H1 (cell line): ENCODE data around the gene CAPG. TPM values are rescaled to one million over a fixed set of nuclear protein-coding genes. Genes with fewer than 3 reads are reported as not detected.

Experiments
- BCL11A ChIP-seq, 2 experiments: IDR thresholded peaks; one replicate each; pipeline ENCODE4 v1.6.1; 2011; ENCODE audit warnings: low read depth in 2 of 2, low read length in 2 of 2, mild to moderate bottlenecking in 2 of 2
- CBX8 ChIP-seq: fragments of 300-800, 300-1000 bp; sonication (generic); IDR thresholded peaks from 2 replicates; pipeline ENCODE4 v1.7.1; 2016; ENCODE audit warnings: low read depth, low read length, borderline replicate concordance
- HDAC2 ChIP-seq, 2 experiments: fragments of 300-600 bp in 1 of 2; sonication (generic) in 1 of 2; IDR thresholded peaks; 2 replicates each; pipeline ENCODE4 v1.6.1; 2011 to 2012; ENCODE audit warnings: low read depth in 2 of 2, low read length in 2 of 2, mild to moderate bottlenecking in 2 of 2, moderate library complexity in 2 of 2, borderline replicate concordance in 1 of 2, inconsistent platforms in 1 of 2
- JUND ChIP-seq: IDR thresholded peaks from 2 replicates; pipeline ENCODE4 v1.6.1; 2011; ENCODE audit warnings: mild to moderate bottlenecking, improper control_type of control experiment, low read length
- POLR2AphosphoS5 ChIP-seq: IDR thresholded peaks from 2 replicates; pipeline ENCODE4 v1.6.1; 2011; ENCODE audit warnings: low read depth, low read length
- POU5F1 ChIP-seq: IDR thresholded peaks from 2 replicates; pipeline ENCODE4 v1.6.1; 2011; ENCODE audit warnings: low read depth, mild to moderate bottlenecking, low read length, moderate library complexity
- polyA plus RNA-seq, 7 experiments: library from polyadenylated mRNA; depleted of rRNA in 3 of 7; stranded (reverse) in 5 of 7; unstranded in 2 of 7; fragments of >200 nt in 5 of 7; fragments of 200-250 nt in 2 of 7; gene quantifications; 1 replicate in 5 of 7; 2 replicates in 1 of 7; 4 replicates in 1 of 7; pipeline versions ENCODE4 v1.2.1 to v1.2.3, GENCODE V29; 2011 to 2013; ENCODE audit warnings: missing spikeins in 2 of 7, mixed read lengths in 2 of 7
- total RNA-seq: library from RNA; stranded (reverse); fragmentation: NEBNext Ultra II Directional; extraction: Animal tissue kit (Norgen Biotek cat#: 25700); gene quantifications from 2 replicates; pipeline ENCODE4 v1.2.1, GENCODE V29; 2021
- TF ChIP-seq, protein P1 (sequence below): fragments of 300-600 bp; sonication (generic); IDR thresholded peaks from 2 replicates; pipeline ENCODE4 v1.7.1; 2012; ENCODE audit warnings: low read length, moderate library complexity, mild to moderate bottlenecking, inconsistent platforms; ENCODE audit not compliant: insufficient replicate concordance

Gene CAPG
- total and polyA plus RNA-seq, 2 of the 8 experiments (the other 6 are each of a cell fraction or from before 2014, with no cell fraction given) = 80.5 to 89.0 TPM

DNA sequence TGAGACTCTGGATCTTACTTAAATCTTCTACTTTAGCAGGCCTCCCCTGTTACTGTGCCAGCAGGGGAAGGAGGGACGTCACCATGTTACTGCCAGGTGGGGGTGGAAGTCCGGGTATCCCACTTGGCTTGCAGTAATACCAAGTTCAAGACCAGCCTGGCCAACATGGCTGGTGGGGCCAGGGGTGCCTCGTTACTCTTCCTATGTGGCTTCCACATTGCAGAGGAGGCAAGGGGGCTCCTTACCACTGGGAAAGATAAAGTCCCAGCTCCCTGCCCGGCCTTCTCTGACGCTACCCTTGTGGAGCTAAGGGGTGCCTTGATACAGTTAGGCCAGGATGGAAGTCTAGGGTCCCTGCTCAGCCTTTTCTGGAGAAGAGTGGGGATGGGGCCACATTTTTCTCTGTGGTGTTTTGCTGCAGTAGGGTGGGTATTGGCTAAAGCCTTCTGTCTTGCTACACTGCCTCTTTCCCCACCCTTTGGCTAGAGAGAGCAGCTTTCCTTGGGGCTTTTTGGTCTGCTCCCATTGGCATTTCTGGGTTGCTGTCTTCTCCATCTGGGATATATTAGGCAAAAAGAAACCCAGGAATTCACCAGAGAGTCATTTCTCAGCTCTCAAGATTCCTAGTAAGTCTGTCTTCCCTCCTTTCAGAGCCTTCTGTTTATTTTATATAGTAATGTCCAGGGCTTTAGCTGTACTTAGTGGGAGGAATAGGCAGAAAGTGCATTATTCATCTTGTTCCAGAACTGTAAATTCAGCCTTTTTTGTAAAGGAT, 33.7 kb downstream of the CAPG start (continued):
- TF ChIP-seq, protein P1, sequence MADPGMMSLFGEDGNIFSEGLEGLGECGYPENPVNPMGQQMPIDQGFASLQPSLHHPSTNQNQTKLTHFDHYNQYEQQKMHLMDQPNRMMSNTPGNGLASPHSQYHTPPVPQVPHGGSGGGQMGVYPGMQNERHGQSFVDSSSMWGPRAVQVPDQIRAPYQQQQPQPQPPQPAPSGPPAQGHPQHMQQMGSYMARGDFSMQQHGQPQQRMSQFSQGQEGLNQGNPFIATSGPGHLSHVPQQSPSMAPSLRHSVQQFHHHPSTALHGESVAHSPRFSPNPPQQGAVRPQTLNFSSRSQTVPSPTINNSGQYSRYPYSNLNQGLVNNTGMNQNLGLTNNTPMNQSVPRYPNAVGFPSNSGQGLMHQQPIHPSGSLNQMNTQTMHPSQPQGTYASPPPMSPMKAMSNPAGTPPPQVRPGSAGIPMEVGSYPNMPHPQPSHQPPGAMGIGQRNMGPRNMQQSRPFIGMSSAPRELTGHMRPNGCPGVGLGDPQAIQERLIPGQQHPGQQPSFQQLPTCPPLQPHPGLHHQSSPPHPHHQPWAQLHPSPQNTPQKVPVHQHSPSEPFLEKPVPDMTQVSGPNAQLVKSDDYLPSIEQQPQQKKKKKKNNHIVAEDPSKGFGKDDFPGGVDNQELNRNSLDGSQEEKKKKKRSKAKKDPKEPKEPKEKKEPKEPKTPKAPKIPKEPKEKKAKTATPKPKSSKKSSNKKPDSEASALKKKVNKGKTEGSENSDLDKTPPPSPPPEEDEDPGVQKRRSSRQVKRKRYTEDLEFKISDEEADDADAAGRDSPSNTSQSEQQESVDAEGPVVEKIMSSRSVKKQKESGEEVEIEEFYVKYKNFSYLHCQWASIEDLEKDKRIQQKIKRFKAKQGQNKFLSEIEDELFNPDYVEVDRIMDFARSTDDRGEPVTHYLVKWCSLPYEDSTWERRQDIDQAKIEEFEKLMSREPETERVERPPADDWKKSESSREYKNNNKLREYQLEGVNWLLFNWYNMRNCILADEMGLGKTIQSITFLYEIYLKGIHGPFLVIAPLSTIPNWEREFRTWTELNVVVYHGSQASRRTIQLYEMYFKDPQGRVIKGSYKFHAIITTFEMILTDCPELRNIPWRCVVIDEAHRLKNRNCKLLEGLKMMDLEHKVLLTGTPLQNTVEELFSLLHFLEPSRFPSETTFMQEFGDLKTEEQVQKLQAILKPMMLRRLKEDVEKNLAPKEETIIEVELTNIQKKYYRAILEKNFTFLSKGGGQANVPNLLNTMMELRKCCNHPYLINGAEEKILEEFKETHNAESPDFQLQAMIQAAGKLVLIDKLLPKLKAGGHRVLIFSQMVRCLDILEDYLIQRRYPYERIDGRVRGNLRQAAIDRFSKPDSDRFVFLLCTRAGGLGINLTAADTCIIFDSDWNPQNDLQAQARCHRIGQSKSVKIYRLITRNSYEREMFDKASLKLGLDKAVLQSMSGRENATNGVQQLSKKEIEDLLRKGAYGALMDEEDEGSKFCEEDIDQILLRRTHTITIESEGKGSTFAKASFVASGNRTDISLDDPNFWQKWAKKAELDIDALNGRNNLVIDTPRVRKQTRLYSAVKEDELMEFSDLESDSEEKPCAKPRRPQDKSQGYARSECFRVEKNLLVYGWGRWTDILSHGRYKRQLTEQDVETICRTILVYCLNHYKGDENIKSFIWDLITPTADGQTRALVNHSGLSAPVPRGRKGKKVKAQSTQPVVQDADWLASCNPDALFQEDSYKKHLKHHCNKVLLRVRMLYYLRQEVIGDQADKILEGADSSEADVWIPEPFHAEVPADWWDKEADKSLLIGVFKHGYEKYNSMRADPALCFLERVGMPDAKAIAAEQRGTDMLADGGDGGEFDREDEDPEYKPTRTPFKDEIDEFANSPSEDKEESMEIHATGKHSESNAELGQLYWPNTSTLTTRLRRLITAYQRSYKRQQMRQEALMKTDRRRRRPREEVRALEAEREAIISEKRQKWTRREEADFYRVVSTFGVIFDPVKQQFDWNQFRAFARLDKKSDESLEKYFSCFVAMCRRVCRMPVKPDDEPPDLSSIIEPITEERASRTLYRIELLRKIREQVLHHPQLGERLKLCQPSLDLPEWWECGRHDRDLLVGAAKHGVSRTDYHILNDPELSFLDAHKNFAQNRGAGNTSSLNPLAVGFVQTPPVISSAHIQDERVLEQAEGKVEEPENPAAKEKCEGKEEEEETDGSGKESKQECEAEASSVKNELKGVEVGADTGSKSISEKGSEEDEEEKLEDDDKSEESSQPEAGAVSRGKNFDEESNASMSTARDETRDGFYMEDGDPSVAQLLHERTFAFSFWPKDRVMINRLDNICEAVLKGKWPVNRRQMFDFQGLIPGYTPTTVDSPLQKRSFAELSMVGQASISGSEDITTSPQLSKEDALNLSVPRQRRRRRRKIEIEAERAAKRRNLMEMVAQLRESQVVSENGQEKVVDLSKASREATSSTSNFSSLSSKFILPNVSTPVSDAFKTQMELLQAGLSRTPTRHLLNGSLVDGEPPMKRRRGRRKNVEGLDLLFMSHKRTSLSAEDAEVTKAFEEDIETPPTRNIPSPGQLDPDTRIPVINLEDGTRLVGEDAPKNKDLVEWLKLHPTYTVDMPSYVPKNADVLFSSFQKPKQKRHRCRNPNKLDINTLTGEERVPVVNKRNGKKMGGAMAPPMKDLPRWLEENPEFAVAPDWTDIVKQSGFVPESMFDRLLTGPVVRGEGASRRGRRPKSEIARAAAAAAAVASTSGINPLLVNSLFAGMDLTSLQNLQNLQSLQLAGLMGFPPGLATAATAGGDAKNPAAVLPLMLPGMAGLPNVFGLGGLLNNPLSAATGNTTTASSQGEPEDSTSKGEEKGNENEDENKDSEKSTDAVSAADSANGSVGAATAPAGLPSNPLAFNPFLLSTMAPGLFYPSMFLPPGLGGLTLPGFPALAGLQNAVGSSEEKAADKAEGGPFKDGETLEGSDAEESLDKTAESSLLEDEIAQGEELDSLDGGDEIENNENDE = no peak
- no peak for TF ChIP-seq CBX8
- no peak for TF ChIP-seq POU5F1
- no peak for TF ChIP-seq BCL11A (IDR thresholded peaks at IDR 0.05; ENCODE audit: low read depth in 2 of 2, low read length in 2 of 2)
- TF ChIP-seq HDAC2 (IDR thresholded peaks at IDR 0.05; ENCODE audit: borderline replicate concordance in 1 of 2, low read depth in 2 of 2, low read length in 2 of 2) = no peak
- TF ChIP-seq JUND = no peak
- TF ChIP-seq POLR2AphosphoS5 = no peak
